Smooth muscle cell (in vitro differentiated cells): ENCODE results near the gene ACTN2. TPM values are rescaled to one million over a fixed set of nuclear protein-coding genes. Genes with fewer than 3 reads are reported as not detected.

Source experiments
- DNase-seq: peaks from one replicate; lab custom pipeline; 2025; ENCODE audit not compliant: unreplicated experiment; lab: John Stamatoyannopoulos, UW
- H2AFZ ChIP-seq: fragments of 200-600 bp; sonication (generic); 2 replicates; pipeline ENCODE4 v1.6.0; 2016; ENCODE audit warnings: antibody characterized with exemption, low read depth, mild to moderate bottlenecking
- H3F3A ChIP-seq: fragments of 200-600 bp; sonication (generic); 2 replicates; pipeline ENCODE4 v1.6.0; 2017; ENCODE audit warnings: antibody characterized with exemption, low read depth
- H3K27ac ChIP-seq: fragments of 200-600 bp; sonication (generic); 2 replicates; pipeline ENCODE4 v1.5.1; 2016; ENCODE audit warnings: low read depth, mild to moderate bottlenecking
- H3K27me3 ChIP-seq: fragments of 200-600 bp; sonication (generic); 2 replicates; pipeline ENCODE4 v1.6.1; 2016; ENCODE audit warnings: low read depth, mild to moderate bottlenecking
- H3K36me3 ChIP-seq: fragments of 200-600 bp; sonication (generic); 2 replicates; pipeline ENCODE4 v1.5.1; 2016; ENCODE audit warnings: low read depth
- H3K4me1 ChIP-seq: fragments of 200-600 bp; sonication (generic); 2 replicates; pipeline ENCODE4 v1.5.1; 2016; ENCODE audit warnings: low read depth
- H3K4me2 ChIP-seq: fragments of 200-600 bp; sonication (generic); 2 replicates; pipeline ENCODE4 v1.6.0; 2016; ENCODE audit warnings: mild to moderate bottlenecking
- H3K4me3 ChIP-seq: fragments of 200-600 bp; sonication (generic); 2 replicates; pipeline ENCODE4 v1.5.1; 2016; ENCODE audit warnings: mild to moderate bottlenecking
- H3K79me2 ChIP-seq: fragments of 200-600 bp; sonication (generic); 2 replicates; pipeline ENCODE4 v1.6.0; 2016; ENCODE audit warnings: low read depth, mild to moderate bottlenecking
- H3K9ac ChIP-seq: fragments of 200-600 bp; sonication (generic); 2 replicates; pipeline ENCODE4 v1.6.0; 2016; ENCODE audit warnings: low read depth
- H3K9me3 ChIP-seq: fragments of 200-600 bp; sonication (generic); replicated peaks from 2 replicates; pipeline ENCODE4 v1.5.1; 2016; ENCODE audit warnings: low read depth
- H4K20me1 ChIP-seq: fragments of 200-600 bp; sonication (generic); 2 replicates; pipeline ENCODE4 v1.6.0; 2016; ENCODE audit warnings: low read depth
- WGBS: methylation state at CpG from one replicate; pipeline ENCODE4 v1.1.7; 2016; ENCODE audit warnings: low lambda C conversion rate; 5-methylcytosine and 5-hydroxymethylcytosine counted together
- polyA plus RNA-seq: library from polyadenylated mRNA; unstranded; fragments of >200 nt; fragmentation: Nextera tagmentation; extraction: Ambion mirVana; gene quantifications from 2 replicates; pipeline ENCODE4 v1.2.1, GENCODE V29; 2016
- total RNA-seq: library from RNA; depleted of rRNA; stranded (reverse); fragments of >200 nt; gene quantifications from 2 replicates; pipeline ENCODE4 v1.2.3, GENCODE V29; 2014
- TF ChIP-seq, protein P1 (sequence below): fragments of 200-600 bp; sonication (generic); IDR thresholded peaks from 2 replicates; pipeline ENCODE4 v1.5.1; 2017; ENCODE audit warnings: borderline replicate concordance, mild to moderate bottlenecking, antibody characterized with exemption; ENCODE audit not compliant: insufficient read depth, poor library complexity, severe bottlenecking

The ACTN2 gene
- total and polyA plus RNA-seq, 2 experiments from 2014 or later, result not detected

DNA sequence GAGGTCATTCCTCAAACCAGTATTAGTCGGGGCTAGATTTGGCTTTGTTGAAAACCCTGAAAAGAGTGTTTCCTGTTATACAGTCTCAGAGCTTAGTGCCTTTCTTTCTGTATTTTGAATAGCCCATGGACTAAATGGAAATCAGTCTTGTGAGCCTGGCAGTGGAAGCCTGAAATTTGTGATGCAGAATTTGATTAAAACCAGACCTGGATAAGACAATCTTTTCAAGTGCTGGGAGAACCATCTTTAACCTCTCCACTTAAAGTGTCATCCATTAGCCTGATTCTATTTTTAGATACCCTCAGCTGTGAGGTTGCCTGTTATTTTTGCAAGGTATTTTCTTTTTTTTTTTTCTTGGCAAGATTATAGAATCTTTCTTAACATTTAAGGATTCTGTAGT lies 19.5 kb downstream of the ACTN2 start:
- Histone ChIP-seq H3K27ac (no peak overlapping the region), H3K27me3 (no peaks in the 10 kb centered on the region), H3K9ac (no peak overlapping the region), H4K20me1 (no peaks in the 10 kb centered on the region), H3K4me2 (no peak overlapping the region), H2AFZ (no peak overlapping the region), H3K79me2 (no peaks in the 10 kb centered on the region), H3K4me3 (no peak overlapping the region), H3K4me1 (no peaks in the 10 kb centered on the region), H3F3A (no peaks in the 10 kb centered on the region), H3K9me3 (no peaks in the 10 kb centered on the region), H3K36me3 (no peaks in the 10 kb centered on the region)
- WGBS, result 90% methylated on average over 1 of the region's 1 CpG
- DNase-seq, result no peak
- TF ChIP-seq, protein P1, sequence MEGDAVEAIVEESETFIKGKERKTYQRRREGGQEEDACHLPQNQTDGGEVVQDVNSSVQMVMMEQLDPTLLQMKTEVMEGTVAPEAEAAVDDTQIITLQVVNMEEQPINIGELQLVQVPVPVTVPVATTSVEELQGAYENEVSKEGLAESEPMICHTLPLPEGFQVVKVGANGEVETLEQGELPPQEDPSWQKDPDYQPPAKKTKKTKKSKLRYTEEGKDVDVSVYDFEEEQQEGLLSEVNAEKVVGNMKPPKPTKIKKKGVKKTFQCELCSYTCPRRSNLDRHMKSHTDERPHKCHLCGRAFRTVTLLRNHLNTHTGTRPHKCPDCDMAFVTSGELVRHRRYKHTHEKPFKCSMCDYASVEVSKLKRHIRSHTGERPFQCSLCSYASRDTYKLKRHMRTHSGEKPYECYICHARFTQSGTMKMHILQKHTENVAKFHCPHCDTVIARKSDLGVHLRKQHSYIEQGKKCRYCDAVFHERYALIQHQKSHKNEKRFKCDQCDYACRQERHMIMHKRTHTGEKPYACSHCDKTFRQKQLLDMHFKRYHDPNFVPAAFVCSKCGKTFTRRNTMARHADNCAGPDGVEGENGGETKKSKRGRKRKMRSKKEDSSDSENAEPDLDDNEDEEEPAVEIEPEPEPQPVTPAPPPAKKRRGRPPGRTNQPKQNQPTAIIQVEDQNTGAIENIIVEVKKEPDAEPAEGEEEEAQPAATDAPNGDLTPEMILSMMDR, result no peak

DNA sequence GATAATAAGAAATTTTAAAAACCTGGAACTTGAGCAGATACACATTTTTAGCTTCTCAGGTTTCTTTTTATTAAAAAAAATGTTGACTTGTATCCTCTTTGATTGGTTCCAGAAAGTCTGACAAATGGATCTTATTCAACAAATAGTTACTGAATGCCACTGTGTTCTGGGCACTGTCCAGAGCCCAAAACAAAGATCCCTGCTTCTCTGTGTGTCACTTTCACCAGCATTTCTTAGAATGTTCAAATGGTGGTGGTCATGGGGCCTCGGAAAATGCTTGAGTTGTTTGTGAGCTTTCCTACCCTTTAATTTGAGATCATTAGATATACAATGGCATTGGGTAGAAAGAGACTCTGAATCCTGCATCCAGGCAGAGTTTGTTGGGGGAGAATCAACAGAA lies 19.9 kb downstream of the ACTN2 start:
- Histone ChIP-seq H3K4me2 (no peak overlapping the region), H3K9ac (no peak overlapping the region), H3K36me3 (no peaks in the 10 kb centered on the region), H3K9me3 (no peaks in the 10 kb centered on the region), H3K27ac (no peak overlapping the region), H4K20me1 (no peaks in the 10 kb centered on the region), H3K4me1 (no peaks in the 10 kb centered on the region), H2AFZ (no peak overlapping the region), H3K4me3 (no peak overlapping the region), H3K27me3 (no peaks in the 10 kb centered on the region), H3F3A (no peaks in the 10 kb centered on the region), H3K79me2 (no peaks in the 10 kb centered on the region)
- no peak for DNase-seq
- TF ChIP-seq, protein P1, result no peak
- 56% methylated on average over 1 of the region's 1 CpG for WGBS

DNA sequence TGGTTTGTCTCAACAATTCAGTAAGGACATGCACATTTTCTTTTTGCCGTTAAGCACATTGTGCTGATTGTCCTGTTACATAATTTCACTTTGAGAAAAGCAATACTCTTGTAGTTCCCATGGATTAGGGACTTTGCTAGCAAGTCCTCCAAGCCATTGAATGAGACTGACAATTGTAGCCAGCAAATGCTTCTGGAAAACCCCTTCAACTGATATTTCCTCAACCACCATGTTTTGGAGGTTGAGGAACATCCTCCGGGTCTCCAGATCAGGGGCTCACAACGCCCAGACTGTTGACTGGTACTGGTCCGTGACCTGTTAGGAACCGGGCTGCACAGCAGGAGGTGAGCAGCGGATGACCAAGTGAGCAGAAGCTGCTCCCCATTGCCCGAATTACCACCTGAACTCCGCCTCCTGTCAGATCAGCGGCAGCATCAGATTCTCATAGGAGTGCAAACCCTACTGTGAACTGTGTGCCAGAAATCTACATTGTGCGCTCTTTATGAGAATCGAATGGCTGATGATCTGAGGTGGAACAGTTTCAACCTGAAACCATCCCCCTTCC lies 24.1 kb downstream of the ACTN2 start:
- H2AFZ ChIP-seq, result no peak overlapping the region
- no peaks in the 10 kb centered on the region for H3K27me3 ChIP-seq
- H3K79me2 ChIP-seq, result no peaks in the 10 kb centered on the region
- WGBS, result 85% methylated on average over 11 of the region's 11 CpGs
- H3K4me3 ChIP-seq, result no peak overlapping the region
- H3F3A ChIP-seq, result no peaks in the 10 kb centered on the region
- H3K9me3 ChIP-seq, result no peaks in the 10 kb centered on the region
- H3K9ac ChIP-seq, result no peak overlapping the region
- TF ChIP-seq, protein P1, result no peak
- no peaks in the 10 kb centered on the region for H3K4me1 ChIP-seq
- DNase-seq, result no peak
- no peak overlapping the region for H3K4me2 ChIP-seq
- H3K36me3 ChIP-seq, result no peaks in the 10 kb centered on the region
- no peaks in the 10 kb centered on the region for H4K20me1 ChIP-seq
- no peak overlapping the region for H3K27ac ChIP-seq

DNA sequence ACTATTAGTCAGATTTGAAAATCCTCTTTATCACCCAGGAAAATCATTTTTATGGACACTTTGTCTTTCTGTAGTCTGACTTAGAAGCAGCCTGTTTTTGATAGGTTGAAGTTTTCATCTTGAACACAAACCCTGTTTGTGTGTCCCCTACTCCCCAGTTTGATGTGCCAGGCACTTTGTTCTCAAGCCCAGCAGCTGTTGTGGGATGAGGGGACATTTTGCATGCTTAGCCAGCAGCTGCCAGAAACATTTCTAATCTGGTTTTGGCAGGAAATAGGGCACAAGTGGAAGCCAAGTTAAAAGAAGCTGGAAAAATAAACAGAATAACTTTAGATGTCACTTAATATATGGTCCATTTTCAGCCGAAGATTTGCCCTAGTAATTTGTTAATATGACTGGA lies 29.9 kb downstream of the ACTN2 start:
- no peaks in the 10 kb centered on the region for H3K4me1 ChIP-seq
- H3K9ac ChIP-seq, result no peak overlapping the region
- TF ChIP-seq, protein P1, result no peak
- DNase-seq, result no peak
- no peaks in the 10 kb centered on the region for H3K79me2 ChIP-seq
- no peak overlapping the region for H3K27ac ChIP-seq
- no peaks in the 10 kb centered on the region for H3K27me3 ChIP-seq
- H3K4me3 ChIP-seq, result no peak overlapping the region
- H3K36me3 ChIP-seq, result no peaks in the 10 kb centered on the region
- no peaks in the 10 kb centered on the region for H3F3A ChIP-seq
- whole genome bisulfite sequencing, result 56% methylated on average over 1 of the region's 1 CpG
- H2AFZ ChIP-seq, result no peak overlapping the region
- no peaks in the 10 kb centered on the region for H4K20me1 ChIP-seq
- no peak overlapping the region for H3K4me2 ChIP-seq
- H3K9me3 ChIP-seq, result no peaks in the 10 kb centered on the region
